Pancreas (tissue), 10 donors: Measurements from ENCODE around the gene UBE2F. TPM values are rescaled to one million over a fixed set of nuclear protein-coding genes. Genes with fewer than 3 reads are reported as not detected.

Source experiments
- ATAC-seq, 4 donors: fragments of 200-7000 bp; cut with Tn5 transposase; one replicate each; pipeline versions ENCODE4 v1.8.0 to v1.9.1; 2020; ENCODE audit warnings: mild to moderate bottlenecking in 4 of 4, moderate library complexity in 4 of 4
- DNase-seq, 6 donors: peaks; one replicate each; pipeline ENCODE4 v3.0.0-alpha.2; 2020
- FAIRE-seq: peaks from 2 replicates; lab custom pipeline; 2012; peaks lifted over from hg19 to GRCh38; lab: Jason Lieb, UNC
- H3K27ac ChIP-seq, 4 donors: fragments of 200-600 bp; sonication (generic); 1 replicate in 3 of 4; 2 replicates in 1 of 4; pipeline versions ENCODE4 v1.5.0 to v1.8.0; 2020
- H3K27me3 ChIP-seq, 4 donors: fragments of 200-600 bp; one replicate each; pipeline ENCODE4 v1.8.0; 2021
- H3K36me3 ChIP-seq, 3 donors: fragments of 200-600 bp; sonication (generic) in 1 of 3; one replicate each; pipeline versions ENCODE4 v1.5.0 to v1.8.0; 2020 to 2021
- H3K4me1 ChIP-seq, 3 donors: fragments of 200-600 bp; one replicate each; pipeline ENCODE4 v1.8.0; 2021
- H3K4me3 ChIP-seq, 4 donors: fragments of 200-600 bp; sonication (generic) in 2 of 4; one replicate each; pipeline versions ENCODE4 v1.5.0 to v1.8.0; 2020 to 2021
- H3K9me3 ChIP-seq, 4 donors: fragments of 200-600 bp; one replicate each; pipeline ENCODE4 v1.8.0; 2021
- CTCF ChIP-seq, 4 donors: fragments of 200-600 bp; sonication (generic) in 3 of 4; IDR thresholded peaks; one replicate each; pipeline versions ENCODE4 v1.5.0 to v1.8.0; 2021; ENCODE audit warnings: antibody characterized with exemption in 4 of 4
- WGBS, 2 donors: extraction: QIAGEN DNeasy Blood & Tissue Kit; methylation state at CpG; one replicate each; pipeline ENCODE4 v1.1.7; 2013; 5-methylcytosine and 5-hydroxymethylcytosine counted together
- intact Hi-C, 3 donors: fragments of 100-400 bp; cut with DNase I; formaldehyde crosslinking; loops; one replicate each; pipeline versions ENCODE4 v1.11.1 to v1.14.2; 2022
- polyA plus RNA-seq, 2 donors: library from polyadenylated mRNA; stranded (reverse); fragments of 200-250 nt; gene quantifications; one replicate each; pipeline ENCODE4 v1.2.3, GENCODE V29; 2013
- total RNA-seq, 6 donors: library from RNA; stranded (reverse); fragmentation: NEBNext Ultra II Directional in 4 of 6; extraction: Animal tissue kit (Norgen Biotek cat#: 25700) in 4 of 6; gene quantifications; one replicate each; pipeline versions ENCODE4 v1.2.1 to v1.2.4, GENCODE V29; 2021 to 2023
- donor health status: healthy with polysubstance abuse.
- donor health status: DM: no; HTN: no; CAD: no; lungs with moderate emphysema.
- donor health status: DM: no; HTN: no; CAD: no.
- donor health status: control.
- donor health status: control.
- donor health status: Bipolar disorder and iron deficiency.
- donor health status: DM: yes; HTN: yes; CAD: no.
- donor health status: DM: no; HTN: no; CAD: no.
- donor health status: DM: no; HTN: no; CAD: no.
- donor health status: DM: yes; HTN: yes; CAD: no.

The UBE2F gene
- total and polyA plus RNA-seq, 8 donors, result 32.4 to 51.7 (median 40.4) TPM

GRCh38 chr2:237934186-237934585 lies 32.6 kb upstream of the UBE2F start:
- intact Hi-C loops, result no loop called here
- WGBS, 2 donors, result 93 to 94% methylated on average over 5 of the region's 5 CpGs
- FAIRE-seq (no peak), DNase-seq (peak in 1 of 6 donors; percentile 32), ATAC-seq (no peak)
- H3K4me1 ChIP-seq, result no peaks in the 10 kb centered on the region
- TF ChIP-seq CTCF (IDR thresholded peaks at IDR 0.05), result no peak
- no peak overlapping the region for H3K27ac ChIP-seq
- H3K4me3 ChIP-seq, result no peak overlapping the region
- no peaks in the 10 kb centered on the region for H3K9me3 ChIP-seq
- H3K36me3 ChIP-seq, result no peaks in the 10 kb centered on the region
- H3K27me3 ChIP-seq, result no peaks in the 10 kb centered on the region

- intact Hi-C loops, result no loop called here
- H3K4me3 ChIP-seq, result no peak overlapping the region
- H3K4me1 ChIP-seq, result no peaks in the 10 kb centered on the region
- DNase-seq (no peak), FAIRE-seq (no peak), ATAC-seq (no peak)
- WGBS, 2 donors, result 89 to 90% methylated on average over 11 of the region's 11 CpGs
- no peak overlapping the region for H3K27ac ChIP-seq
- H3K36me3 ChIP-seq, result no peaks in the 10 kb centered on the region
- no peaks in the 10 kb centered on the region for H3K9me3 ChIP-seq
- no peak for TF ChIP-seq CTCF (IDR thresholded peaks at IDR 0.05)
- no peaks in the 10 kb centered on the region for H3K27me3 ChIP-seq
These were observed 30.9 kb upstream of the UBE2F start for GRCh38 chr2:237935740-237936452.

- no peaks in the 10 kb centered on the region for H3K36me3 ChIP-seq
- ATAC-seq (peak in 2 of 4 donors; percentile 54 to 65), FAIRE-seq (no peak), DNase-seq (no peak)
- TF ChIP-seq CTCF (IDR thresholded peaks at IDR 0.05), result no peak
- peaks cover 0 to 14% (median 5%) of the 10 kb centered on the region in 3 donors for H3K4me1 ChIP-seq
- no peaks in the 10 kb centered on the region for H3K9me3 ChIP-seq
- intact Hi-C loops, result no loop called here
- H3K27ac ChIP-seq, result no peak overlapping the region
- no peak overlapping the region for H3K4me3 ChIP-seq
- no peaks in the 10 kb centered on the region for H3K27me3 ChIP-seq
These were observed 27.6 kb upstream of the UBE2F start for GRCh38 chr2:237939251-237939650.

- FAIRE-seq (no peak), DNase-seq (no peak), ATAC-seq (no peak)
- Histone ChIP-seq H3K4me1 (peaks cover 0 to 14% (median 5%) of the 10 kb centered on the region in 3 donors), H3K27ac (no peak overlapping the region), H3K9me3 (no peaks in the 10 kb centered on the region), H3K27me3 (no peaks in the 10 kb centered on the region), H3K4me3 (no peak overlapping the region), H3K36me3 (no peaks in the 10 kb centered on the region)
- intact Hi-C loops, result no loop called here
- no peak for TF ChIP-seq CTCF (IDR thresholded peaks at IDR 0.05)
These were observed 26.0 kb upstream of the UBE2F start for GRCh38 chr2:237940828-237941227.

GRCh38 chr2:237941239-237941638 lies 25.6 kb upstream of the UBE2F start:
- Histone ChIP-seq H3K9me3 (no peaks in the 10 kb centered on the region), H3K4me3 (no peak overlapping the region), H3K36me3 (no peaks in the 10 kb centered on the region), H3K27ac (no peak overlapping the region), H3K27me3 (no peaks in the 10 kb centered on the region), H3K4me1 (peaks cover 0 to 14% (median 5%) of the 10 kb centered on the region in 3 donors)
- TF ChIP-seq CTCF (IDR thresholded peaks at IDR 0.05), result no peak
- intact Hi-C loops, result no loop called here
- WGBS, 2 donors, result 54 to 75% methylated on average over 2 of the region's 2 CpGs
- ATAC-seq (no peak), DNase-seq (no peak), FAIRE-seq (no peak)
